Cardiac fibroblast (primary cell): ENCODE data around the gene KCTD18.
A peak's percentile ranks its signal among the peaks of the same experiment; 100 is the strongest.

Source experiments
- DNase-seq, 2 donors: peaks; one replicate each; pipeline versions ENCODE4 v3.0.0 to v3.0.0-alpha.2; 2010; ENCODE audit warnings: low read depth in 2 of 2
- H3K4me3 ChIP-seq, 2 donors: replicated peaks in 1 of 2; 1 replicate in 1 of 2; 2 replicates in 1 of 2; pipeline ENCODE4 v1.5.1; 2011; ENCODE audit warnings: low read depth in 2 of 2, low read length in 2 of 2, mild to moderate bottlenecking in 2 of 2, moderate library complexity in 1 of 2
- CTCF ChIP-seq: IDR thresholded peaks from one replicate; pipeline ENCODE4 v1.5.1; 2011; ENCODE audit warnings: low read depth, mild to moderate bottlenecking, low read length, inconsistent platforms

The KCTD18 gene

GRCh38 chr2:200447139-200447855 is 62.6 kb downstream of the KCTD18 start:
- TF ChIP-seq CTCF: no peak
- no peak overlapping the region for H3K4me3 ChIP-seq
- DNase-seq: peak in 1 of 2 donors; percentile 36

- no peak for TF ChIP-seq CTCF
- DNase-seq: no peak
- no peak overlapping the region for H3K4me3 ChIP-seq
Measured at GRCh38 chr2:200446612-200447011, 63.3 kb downstream of the KCTD18 start.

DNA sequence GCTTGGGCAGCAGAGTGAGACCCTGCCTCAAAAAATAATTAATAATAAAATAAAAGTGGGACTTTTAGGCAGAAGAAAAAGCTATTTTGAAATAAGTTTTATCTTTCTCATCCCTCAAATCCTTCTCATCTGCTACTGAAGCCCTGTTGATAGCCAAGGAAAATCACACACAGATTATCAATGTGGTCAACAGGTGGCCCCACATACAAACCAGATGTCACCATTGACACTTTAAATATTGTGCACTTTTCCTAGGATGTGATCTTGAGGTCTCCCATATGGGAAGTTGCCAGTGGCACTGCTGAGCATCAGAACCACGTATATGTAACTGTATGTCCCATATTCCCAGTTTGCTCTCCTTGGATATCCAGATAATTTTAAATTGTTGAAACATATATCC is 64.6 kb downstream of the KCTD18 start:
- DNase-seq: no peak
- no peak for TF ChIP-seq CTCF

GRCh38 chr2:200444530-200444929 is 65.3 kb downstream of the KCTD18 start:
- no peak for DNase-seq
- no peak overlapping the region for H3K4me3 ChIP-seq
- no peak for TF ChIP-seq CTCF

More for the DNA sequence above, 64.6 kb downstream of the KCTD18 start:
- H3K4me3 ChIP-seq: no peak overlapping the region

DNA sequence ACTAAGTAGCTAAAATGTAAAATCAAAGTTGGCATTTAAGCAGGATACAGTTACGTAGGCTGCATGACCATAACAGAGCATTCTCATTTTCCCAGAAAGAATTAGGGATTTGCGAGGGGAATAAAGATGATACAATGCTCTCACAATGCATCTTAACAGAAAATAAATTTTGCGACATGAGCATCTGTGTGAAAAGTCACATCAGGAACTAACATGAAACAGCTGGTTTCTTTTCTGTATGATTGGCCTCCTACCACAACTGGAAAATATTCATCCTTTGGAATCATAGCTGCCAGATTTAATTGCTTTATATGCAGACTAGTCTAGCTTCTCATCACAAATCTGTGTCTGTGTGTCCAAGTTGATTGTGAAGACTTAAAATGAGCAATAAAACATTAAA is 66.0 kb downstream of the KCTD18 start:
- DNase-seq: no peak
- no peak for TF ChIP-seq CTCF
- H3K4me3 ChIP-seq: no peak overlapping the region

- no peak for TF ChIP-seq CTCF
- DNase-seq: no peak
- H3K4me3 ChIP-seq: no peak overlapping the region
Measured at GRCh38 chr2:200443376-200443775, 66.5 kb downstream of the KCTD18 start.

GRCh38 chr2:200442471-200442870 is 67.4 kb downstream of the KCTD18 start:
- DNase-seq: peak; percentile 39 to 51
- TF ChIP-seq CTCF: no peak
- no peak overlapping the region for H3K4me3 ChIP-seq
